ENCODE data around the gene CNGA1.

GRCh38 chr4:48024522-48024921 is 8.0 kb upstream of the CNGA1 start:
- TF ChIP-seq CTCF (IDR thresholded peaks at IDR 0.05), result no peak
- TF ChIP-seq POLR2A (IDR thresholded peaks at IDR 0.05), result no peak

Measured in testis (tissue), 2 donors.